GM19455 (cell line): ENCODE data around the gene ARHGEF10L.

Source experiments
- ATAC-seq: cut with Tn5 transposase; IDR thresholded peaks from one replicate; pipeline ENCODE4 v1.9.1; 2021; ENCODE audit not compliant: unreplicated experiment

ARHGEF10L gene

GRCh38 chr1:17546946-17547670 lies 7.6 kb downstream of the ARHGEF10L start:
- ATAC-seq, result no peak

DNA sequence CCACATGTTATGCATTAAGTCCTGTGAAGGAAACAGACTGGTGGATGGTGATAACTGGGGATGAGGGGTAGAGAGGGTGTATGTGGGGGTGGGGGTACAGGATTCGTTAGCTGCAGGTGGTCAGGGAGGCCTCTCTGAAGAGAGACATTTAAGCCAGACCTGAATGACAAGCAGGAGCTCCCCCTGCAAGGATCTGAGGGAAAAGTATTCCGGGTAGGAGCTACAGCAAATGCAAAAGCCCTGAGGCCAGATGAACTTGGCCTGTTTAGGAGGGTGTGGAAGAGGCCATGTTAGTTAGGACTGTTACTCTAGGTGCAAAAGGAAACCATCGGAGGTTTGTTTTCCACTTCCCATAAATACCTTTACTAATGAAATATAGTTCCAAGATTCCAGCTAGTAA lies 9.9 kb downstream of the ARHGEF10L start:
- no peak for ATAC-seq

GRCh38 chr1:17550729-17551584 lies 11.5 kb downstream of the ARHGEF10L start:
- no peak for ATAC-seq

GRCh38 chr1:17551755-17552234 lies 12.3 kb downstream of the ARHGEF10L start:
- no peak for ATAC-seq

GRCh38 chr1:17553975-17554700 lies 14.6 kb downstream of the ARHGEF10L start:
- ATAC-seq, result no peak

DNA sequence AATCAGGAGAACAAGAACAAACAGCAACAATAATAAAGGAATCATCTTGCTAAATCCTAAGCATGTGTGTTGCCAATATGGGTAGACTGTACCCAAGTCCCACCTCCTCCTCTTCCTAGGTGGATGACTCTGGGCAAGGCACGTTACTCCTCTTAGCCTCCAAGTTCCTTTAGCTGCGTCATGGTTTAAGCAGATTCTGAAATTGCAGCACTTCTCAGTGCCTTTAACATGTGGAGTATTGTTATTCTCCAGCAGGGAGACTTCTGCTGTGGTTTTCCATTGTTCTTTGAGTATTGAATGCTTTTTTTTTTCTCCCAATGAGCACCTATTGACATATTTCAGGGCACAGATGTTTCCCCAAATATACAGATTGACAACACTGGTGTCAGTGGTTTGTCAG lies 15.5 kb downstream of the ARHGEF10L start:
- ATAC-seq, result no peak

DNA sequence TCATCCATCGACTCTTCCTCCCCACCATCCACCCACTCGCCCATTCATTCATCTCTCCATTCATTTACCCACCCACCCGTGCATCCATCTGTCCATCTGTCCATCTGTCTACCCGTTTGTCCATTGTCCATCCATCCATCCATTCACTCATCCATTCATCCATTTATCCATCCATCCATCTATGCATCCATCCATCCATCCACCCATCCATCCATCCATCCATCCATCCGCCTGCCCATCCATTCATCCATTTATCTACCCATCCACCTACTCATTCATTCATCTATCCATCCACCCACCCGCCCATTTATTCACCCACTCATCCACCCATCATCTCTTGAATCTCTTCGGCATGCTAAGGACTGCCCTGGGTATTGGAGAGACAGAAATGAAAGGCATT lies 18.5 kb downstream of the ARHGEF10L start:
- no peak for ATAC-seq

- no peak for ATAC-seq
Observed at GRCh38 chr1:17558541-17558940, 19.0 kb downstream of the ARHGEF10L start.

- no peak for ATAC-seq
Observed at GRCh38 chr1:17558954-17559614, 19.6 kb downstream of the ARHGEF10L start.

DNA sequence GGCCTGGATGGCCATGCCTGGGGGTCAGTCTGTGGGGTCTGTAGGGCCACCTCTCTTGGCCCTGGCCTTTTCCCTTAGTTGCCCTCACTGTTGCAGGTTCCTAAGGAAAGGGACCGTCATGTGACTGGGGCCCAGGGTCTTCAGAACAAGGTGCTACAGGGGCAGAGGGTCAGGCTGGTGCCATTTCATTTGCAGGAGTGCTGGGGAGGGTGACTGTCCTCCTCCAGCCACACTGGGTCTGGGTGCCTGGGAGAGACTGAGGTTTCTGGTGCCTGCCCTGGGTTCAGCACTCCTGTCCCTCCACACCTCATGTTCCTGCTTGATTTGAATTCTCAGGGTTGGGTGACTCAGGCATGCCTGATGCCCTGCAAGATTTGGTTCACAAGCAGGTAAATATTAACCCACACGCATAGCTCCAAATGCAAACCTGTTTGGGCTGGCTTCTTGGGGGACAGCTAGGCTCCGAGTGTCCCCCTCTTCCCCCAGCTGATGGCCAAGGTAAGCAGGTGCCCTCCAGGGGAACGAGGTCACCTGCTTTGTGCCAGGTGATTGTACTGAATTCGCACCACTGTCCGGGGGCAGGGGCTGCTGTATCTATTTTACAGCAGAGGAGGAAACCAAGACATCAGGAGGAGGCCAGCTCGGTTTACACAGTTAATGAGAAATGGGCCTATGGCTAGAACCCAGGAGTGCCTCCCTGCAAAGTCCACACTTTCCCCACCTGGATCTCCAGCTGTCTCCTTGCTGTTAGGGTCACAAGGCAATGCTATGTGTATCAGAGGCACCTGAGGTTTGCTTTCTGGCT lies 20.3 kb downstream of the ARHGEF10L start:
- no peak for ATAC-seq

- no peak for ATAC-seq
Observed at GRCh38 chr1:17561247-17561548, 21.7 kb downstream of the ARHGEF10L start.

GRCh38 chr1:17561561-17561985 lies 22.1 kb downstream of the ARHGEF10L start:
- no peak for ATAC-seq

GRCh38 chr1:17562375-17562774 lies 22.9 kb downstream of the ARHGEF10L start:
- no peak for ATAC-seq

- no peak for ATAC-seq
Observed at GRCh38 chr1:17563494-17564281, 24.2 kb downstream of the ARHGEF10L start.

- no peak for ATAC-seq
Observed at GRCh38 chr1:17564458-17565393, 25.2 kb downstream of the ARHGEF10L start.

DNA sequence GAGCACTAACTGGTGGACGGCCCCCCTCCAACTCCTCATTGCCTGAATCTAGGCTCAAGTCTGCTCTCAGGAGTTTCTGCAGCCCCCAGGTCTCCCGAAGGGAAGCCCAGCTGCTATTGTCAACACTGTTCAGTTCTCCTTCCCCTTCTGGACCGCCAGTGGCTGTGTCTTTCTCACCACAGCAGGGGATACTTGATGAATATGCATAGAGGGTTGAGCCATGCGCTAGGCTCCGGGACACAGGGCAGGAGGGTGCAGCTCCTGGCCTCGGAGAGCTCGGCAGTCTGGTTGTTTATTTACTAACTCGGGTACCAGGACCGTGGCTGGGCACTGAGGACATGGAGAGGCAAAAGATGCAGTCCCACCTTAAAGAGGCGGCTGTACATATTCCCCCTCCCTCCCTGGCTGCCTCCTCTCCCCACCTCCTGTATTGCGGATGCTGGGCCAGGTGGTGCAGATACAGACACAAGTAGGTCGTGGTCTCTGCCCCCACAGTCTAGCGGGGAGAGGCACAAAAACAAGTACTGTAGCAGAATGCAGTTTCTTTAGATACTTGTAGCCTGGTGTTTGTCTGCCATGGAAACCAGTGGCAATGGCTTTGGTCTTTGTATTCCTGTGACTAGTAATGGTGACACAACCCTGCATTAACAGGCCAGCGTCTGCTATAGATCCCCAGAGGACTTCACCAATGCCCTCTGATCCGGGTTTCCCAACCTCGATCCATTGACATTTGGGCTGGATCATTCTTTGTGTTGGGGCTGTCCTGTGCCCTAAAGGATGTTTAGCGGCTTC lies 26.2 kb downstream of the ARHGEF10L start:
- ATAC-seq, result no peak

DNA sequence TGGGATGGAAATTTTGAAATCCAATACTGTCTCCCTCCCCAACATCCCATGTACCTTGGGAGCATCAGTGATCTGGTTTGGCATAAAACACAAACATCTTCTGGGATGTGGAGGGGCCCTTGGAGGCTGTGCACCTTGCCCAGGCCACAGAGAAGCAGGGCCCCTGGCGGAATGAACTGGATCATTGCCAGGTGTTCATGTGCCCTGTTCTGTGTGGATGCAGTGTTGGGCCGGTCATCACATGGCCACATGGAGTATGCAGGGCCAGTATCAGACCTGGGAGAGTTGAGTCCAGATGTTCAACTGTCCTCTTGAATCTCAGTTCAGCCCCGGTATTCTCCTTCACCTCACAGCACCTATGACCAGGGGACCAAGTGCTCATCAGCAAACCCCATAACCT lies 26.9 kb downstream of the ARHGEF10L start:
- ATAC-seq, result no peak

DNA sequence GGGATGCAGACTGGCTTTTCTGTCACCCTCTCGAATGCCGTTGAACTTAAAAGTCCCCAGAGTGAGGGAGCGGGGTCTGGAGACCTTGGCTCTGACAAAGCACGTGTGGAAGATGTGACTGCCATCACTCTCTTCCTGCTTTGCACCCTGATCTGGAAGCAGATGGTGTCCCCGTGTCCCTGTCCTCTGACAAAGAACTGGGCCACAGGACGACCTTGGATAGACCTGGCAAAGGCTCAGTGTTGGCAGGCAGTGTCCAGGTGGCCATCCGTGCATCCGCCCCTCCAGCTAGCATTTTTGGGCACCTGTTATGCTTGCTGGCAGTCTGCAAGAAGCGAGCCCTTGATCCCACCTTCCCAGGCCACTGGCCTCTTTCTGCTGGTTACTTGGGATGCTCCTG lies 27.4 kb downstream of the ARHGEF10L start:
- no peak for ATAC-seq
